ENCODE data around the gene CELF2.

CELF2 gene

DNA sequence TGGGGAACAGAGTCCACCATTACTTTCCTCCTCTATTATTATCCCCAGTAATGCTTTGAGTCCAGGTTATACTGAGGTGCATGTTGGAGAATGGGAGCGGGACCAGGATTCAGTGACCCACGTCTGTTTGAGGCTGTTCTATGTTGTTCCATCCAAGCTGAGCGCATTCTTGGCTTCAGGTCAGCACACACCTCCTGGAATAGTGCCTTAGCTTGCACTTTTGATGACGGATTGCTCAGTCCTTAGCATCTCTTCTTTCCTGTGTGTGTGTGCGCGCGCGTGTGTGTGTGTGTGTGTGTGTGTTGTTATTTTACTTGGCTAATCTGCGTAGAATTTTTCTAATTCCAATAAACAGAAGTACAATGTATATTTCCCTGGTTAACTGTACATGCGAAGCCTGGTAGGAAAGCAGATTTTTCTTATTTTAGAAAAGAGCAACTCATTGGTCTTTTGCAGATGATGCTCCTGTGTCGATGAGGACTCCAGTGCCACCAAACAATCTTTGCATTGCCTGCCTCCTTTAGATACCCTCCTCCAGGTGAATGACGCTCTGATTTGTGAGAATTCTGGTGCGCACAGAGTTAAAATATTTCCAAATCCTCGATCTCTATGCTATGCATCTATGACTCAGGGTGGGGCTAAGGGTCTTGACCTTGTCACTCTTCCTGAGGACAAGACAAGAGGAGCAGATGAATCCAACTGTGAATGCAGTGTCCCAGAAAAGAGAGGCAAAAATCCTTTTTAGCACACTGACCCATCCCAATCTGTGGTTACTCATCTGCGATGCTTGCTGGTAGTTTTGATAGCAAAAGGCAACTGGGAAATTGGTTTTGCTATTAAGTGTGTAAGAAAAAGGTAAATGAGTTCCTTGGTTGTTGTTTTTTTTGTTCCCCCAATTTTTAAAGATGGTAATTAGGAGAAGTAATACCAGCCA, 13.3 kb upstream of the CELF2 start:
- Histone ChIP-seq H3K9me3 (ENCODE audit: control insufficient read depth in 1 of 2, low read length in 2 of 2) (no peaks in the 10 kb centered on the region), H3K4me3 (ENCODE audit: low read depth in 1 of 2, low read length in 2 of 2) (peak overlapping the region in 1 of 2 donors; percentile 51), H3K4me1 (ENCODE audit: control insufficient read depth in 1 of 2, insufficient read depth in 2 of 2, low read length in 2 of 2) (peaks cover 0 to 10% of the 10 kb centered on the region in 2 donors), H3K27ac (ENCODE audit: low read length) (no peak overlapping the region), H3K27me3 (ENCODE audit: low read depth, low read length) (no peaks in the 10 kb centered on the region), H3K36me3 (ENCODE audit: control insufficient read depth in 1 of 2, insufficient read depth in 2 of 2, low read length in 2 of 2) (no peaks in the 10 kb centered on the region)

DNA sequence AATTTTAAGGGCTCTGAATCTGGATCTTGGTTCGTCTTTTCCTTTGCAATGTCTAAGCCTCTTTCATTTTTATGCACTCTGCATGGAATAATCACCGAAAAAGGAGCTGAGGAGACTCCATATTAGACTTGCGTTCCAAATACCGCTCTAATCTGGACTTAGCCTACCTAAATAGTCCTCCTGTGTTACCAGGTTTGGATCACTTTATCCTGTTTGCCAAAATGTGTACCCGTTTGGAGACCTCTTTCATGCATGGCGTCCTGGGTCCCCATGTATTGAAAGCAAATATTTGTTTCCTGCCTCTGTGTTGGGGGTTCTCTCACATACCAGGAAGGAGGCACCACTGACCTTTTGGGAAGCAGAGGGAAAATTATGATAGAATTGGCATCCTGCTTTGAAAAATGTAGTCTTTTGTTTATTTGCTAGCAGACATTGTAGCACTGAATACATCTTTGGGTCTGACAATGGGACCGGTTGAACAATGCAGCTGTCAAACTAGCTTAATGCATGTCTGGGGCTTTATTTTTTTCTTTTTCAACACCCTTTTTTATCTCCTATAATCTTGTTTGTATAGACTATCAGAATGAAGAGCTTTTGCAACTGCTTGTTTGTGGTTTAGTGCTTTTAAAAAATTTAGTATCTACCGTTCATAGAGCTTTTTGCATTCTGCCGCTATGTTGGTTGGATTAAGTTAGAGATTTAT, 11.8 kb upstream of the CELF2 start:
- Histone ChIP-seq H3K27ac (ENCODE audit: low read length) (peak overlapping the region; percentile 41), H3K36me3 (ENCODE audit: control insufficient read depth in 1 of 2, insufficient read depth in 2 of 2, low read length in 2 of 2) (no peaks in the 10 kb centered on the region), H3K27me3 (ENCODE audit: low read depth, low read length) (no peaks in the 10 kb centered on the region), H3K4me1 (ENCODE audit: control insufficient read depth in 1 of 2, insufficient read depth in 2 of 2, low read length in 2 of 2) (peaks cover 0 to 10% of the 10 kb centered on the region in 2 donors), H3K4me3 (ENCODE audit: low read depth in 1 of 2, low read length in 2 of 2) (peak overlapping the region; percentile 38 to 51), H3K9me3 (ENCODE audit: control insufficient read depth in 1 of 2, low read length in 2 of 2) (no peaks in the 10 kb centered on the region)

- Histone ChIP-seq H3K9me3 (ENCODE audit: control insufficient read depth in 1 of 2, low read length in 2 of 2) (no peaks in the 10 kb centered on the region), H3K36me3 (ENCODE audit: control insufficient read depth in 1 of 2, insufficient read depth in 2 of 2, low read length in 2 of 2) (no peaks in the 10 kb centered on the region), H3K27ac (ENCODE audit: low read length) (no peak overlapping the region), H3K27me3 (ENCODE audit: low read depth, low read length) (no peaks in the 10 kb centered on the region), H3K4me3 (ENCODE audit: low read depth in 1 of 2, low read length in 2 of 2) (no peak overlapping the region), H3K4me1 (ENCODE audit: control insufficient read depth in 1 of 2, insufficient read depth in 2 of 2, low read length in 2 of 2) (peaks cover 0 to 10% of the 10 kb centered on the region in 2 donors)
Measured at GRCh38 chr10:11006428-11006825, 11.2 kb upstream of the CELF2 start.

GRCh38 chr10:11007476-11008020, 10.1 kb upstream of the CELF2 start:
- no peak overlapping the region for H3K27ac ChIP-seq (ENCODE audit: low read length)
- H3K4me1 ChIP-seq (ENCODE audit: control insufficient read depth in 1 of 2, insufficient read depth in 2 of 2, low read length in 2 of 2) = peaks cover 0 to 10% of the 10 kb centered on the region in 2 donors
- H3K4me3 ChIP-seq (ENCODE audit: low read depth in 1 of 2, low read length in 2 of 2) = no peak overlapping the region
- H3K27me3 ChIP-seq (ENCODE audit: low read depth, low read length) = no peaks in the 10 kb centered on the region
- H3K36me3 ChIP-seq (ENCODE audit: control insufficient read depth in 1 of 2, insufficient read depth in 2 of 2, low read length in 2 of 2) = no peaks in the 10 kb centered on the region
- H3K9me3 ChIP-seq (ENCODE audit: control insufficient read depth in 1 of 2, low read length in 2 of 2) = no peaks in the 10 kb centered on the region

DNA sequence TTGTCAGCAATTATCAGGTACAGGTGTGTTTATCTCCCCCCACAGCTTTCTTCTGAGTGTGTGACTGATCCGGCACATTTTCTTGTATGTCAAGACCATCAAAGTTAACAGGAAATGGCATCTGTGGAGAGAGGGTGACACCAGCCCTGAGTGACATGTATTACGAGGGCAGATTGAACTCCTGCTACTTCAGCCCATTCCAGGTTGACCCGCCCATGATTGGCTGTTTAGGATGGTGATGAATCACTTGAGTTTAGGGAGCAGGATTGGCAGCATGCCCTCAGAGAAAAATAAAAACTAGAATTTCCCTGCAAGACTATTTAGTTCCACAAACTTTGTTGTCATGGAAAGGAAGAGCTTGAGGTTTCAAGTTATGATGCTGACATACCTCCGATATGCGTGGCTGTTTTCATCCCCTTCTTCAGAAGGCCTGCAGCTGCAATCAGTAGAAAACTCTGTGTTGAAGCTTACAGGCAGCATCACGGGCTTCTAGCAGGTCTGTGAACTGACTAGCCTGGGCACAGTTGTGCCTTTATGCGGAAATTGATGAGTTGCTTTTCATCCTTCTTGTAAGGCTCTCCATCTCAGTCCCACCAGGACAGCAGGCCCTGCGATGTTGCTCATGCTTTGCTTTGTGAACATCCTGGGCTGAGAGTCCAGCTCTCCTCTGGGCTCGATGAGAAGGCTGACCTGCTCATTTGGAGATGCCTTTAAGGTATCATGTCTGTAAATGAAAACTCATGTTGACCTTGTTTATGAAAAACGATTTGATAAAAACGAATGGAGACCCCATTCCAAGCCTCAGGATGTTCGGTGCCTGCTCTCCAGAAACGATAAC, 8.0 kb upstream of the CELF2 start:
- Histone ChIP-seq H3K4me1 (ENCODE audit: control insufficient read depth in 1 of 2, insufficient read depth in 2 of 2, low read length in 2 of 2) (peaks cover 0 to 2% of the 10 kb centered on the region in 2 donors), H3K27me3 (ENCODE audit: low read depth, low read length) (no peaks in the 10 kb centered on the region), H3K9me3 (ENCODE audit: control insufficient read depth in 1 of 2, low read length in 2 of 2) (no peaks in the 10 kb centered on the region), H3K36me3 (ENCODE audit: control insufficient read depth in 1 of 2, insufficient read depth in 2 of 2, low read length in 2 of 2) (no peaks in the 10 kb centered on the region), H3K27ac (ENCODE audit: low read length) (no peak overlapping the region), H3K4me3 (ENCODE audit: low read depth in 1 of 2, low read length in 2 of 2) (no peak overlapping the region)

DNA sequence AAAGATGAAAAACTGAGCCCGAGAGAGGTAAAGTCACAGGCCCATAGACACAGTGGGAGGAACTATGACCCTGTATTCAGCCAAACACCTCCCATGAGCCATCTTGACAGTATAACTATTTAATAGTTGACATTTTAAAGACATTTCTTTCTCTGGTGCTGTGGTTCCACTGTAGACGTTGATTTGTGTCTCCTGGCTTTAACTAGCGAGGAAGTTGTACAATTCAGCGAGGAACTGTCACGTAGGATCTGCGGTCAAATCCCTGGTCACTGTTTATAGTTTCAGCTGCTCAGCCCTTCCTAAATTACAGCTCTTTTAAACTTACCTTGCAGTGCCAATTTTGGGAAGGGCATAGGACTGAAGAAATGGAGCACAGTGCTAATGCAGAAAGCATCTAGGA, 7.1 kb upstream of the CELF2 start:
- no peaks in the 10 kb centered on the region for H3K27me3 ChIP-seq (ENCODE audit: low read depth, low read length)
- no peaks in the 10 kb centered on the region for H3K36me3 ChIP-seq (ENCODE audit: control insufficient read depth in 1 of 2, insufficient read depth in 2 of 2, low read length in 2 of 2)
- H3K4me1 ChIP-seq (ENCODE audit: control insufficient read depth in 1 of 2, insufficient read depth in 2 of 2, low read length in 2 of 2) = no peaks in the 10 kb centered on the region
- no peak overlapping the region for H3K27ac ChIP-seq (ENCODE audit: low read length)
- no peak overlapping the region for H3K4me3 ChIP-seq (ENCODE audit: low read depth in 1 of 2, low read length in 2 of 2)
- H3K9me3 ChIP-seq (ENCODE audit: control insufficient read depth in 1 of 2, low read length in 2 of 2) = no peaks in the 10 kb centered on the region

GRCh38 chr10:11011436-11011835, 6.2 kb upstream of the CELF2 start:
- H3K36me3 ChIP-seq (ENCODE audit: control insufficient read depth in 1 of 2, insufficient read depth in 2 of 2, low read length in 2 of 2) = no peaks in the 10 kb centered on the region
- no peaks in the 10 kb centered on the region for H3K27me3 ChIP-seq (ENCODE audit: low read depth, low read length)
- no peaks in the 10 kb centered on the region for H3K4me1 ChIP-seq (ENCODE audit: control insufficient read depth in 1 of 2, insufficient read depth in 2 of 2, low read length in 2 of 2)
- H3K9me3 ChIP-seq (ENCODE audit: control insufficient read depth in 1 of 2, low read length in 2 of 2) = no peaks in the 10 kb centered on the region
- no peak overlapping the region for H3K27ac ChIP-seq (ENCODE audit: low read length)
- H3K4me3 ChIP-seq (ENCODE audit: low read depth in 1 of 2, low read length in 2 of 2) = no peak overlapping the region

- peak overlapping the region; percentile 65 for H3K27ac ChIP-seq (ENCODE audit: low read length)
- no peaks in the 10 kb centered on the region for H3K9me3 ChIP-seq (ENCODE audit: control insufficient read depth in 1 of 2, low read length in 2 of 2)
- H3K4me1 ChIP-seq (ENCODE audit: control insufficient read depth in 1 of 2, insufficient read depth in 2 of 2, low read length in 2 of 2) = peaks cover 0 to 3% of the 10 kb centered on the region in 2 donors
- no peaks in the 10 kb centered on the region for H3K27me3 ChIP-seq (ENCODE audit: low read depth, low read length)
- no peak overlapping the region for H3K4me3 ChIP-seq (ENCODE audit: low read depth in 1 of 2, low read length in 2 of 2)
- no peaks in the 10 kb centered on the region for H3K36me3 ChIP-seq (ENCODE audit: control insufficient read depth in 1 of 2, insufficient read depth in 2 of 2, low read length in 2 of 2)
Measured at GRCh38 chr10:11011984-11012383, 5.7 kb upstream of the CELF2 start.

DNA sequence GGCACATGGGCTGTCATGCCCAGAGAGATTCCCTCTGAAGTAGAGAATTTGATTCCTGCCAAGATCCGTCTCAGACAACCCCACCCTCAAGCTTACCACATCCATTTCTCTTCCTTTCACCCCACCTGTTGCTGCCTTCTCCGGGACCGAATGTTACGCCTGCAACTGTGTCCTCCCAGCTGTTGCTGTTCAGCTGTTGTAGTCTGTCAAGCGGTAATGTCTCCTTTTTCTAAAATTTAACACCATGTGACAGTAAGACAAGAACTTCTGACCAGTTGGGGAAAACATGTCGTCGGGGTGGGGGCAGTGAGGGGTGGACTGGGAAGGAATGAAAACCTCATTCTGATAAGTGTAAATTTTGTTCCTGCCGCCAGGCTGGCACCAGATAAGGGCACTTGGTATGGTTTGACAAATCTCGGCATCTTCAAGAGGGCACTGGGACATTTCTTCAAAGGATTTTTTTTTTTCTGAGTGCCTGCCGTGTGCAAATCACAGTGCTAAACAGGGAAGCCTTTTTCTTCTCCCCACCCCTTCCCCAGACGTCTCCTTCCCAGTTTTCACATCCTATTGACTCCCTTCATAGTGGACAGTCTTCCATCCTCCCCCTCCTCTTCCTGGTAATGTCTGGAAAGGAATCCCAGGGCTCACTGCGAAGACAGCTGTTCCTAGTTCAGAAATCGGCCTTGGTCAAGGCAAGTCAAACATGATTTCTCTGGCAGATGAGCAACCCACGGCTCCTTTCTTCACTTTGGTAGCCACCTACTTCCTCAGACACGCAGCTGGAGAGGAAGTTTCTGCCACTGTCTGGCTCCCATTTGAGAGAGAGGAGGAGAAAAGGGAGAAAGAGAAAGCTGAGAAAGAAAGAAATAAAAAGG, 5.0 kb upstream of the CELF2 start:
- Histone ChIP-seq H3K4me1 (ENCODE audit: control insufficient read depth in 1 of 2, insufficient read depth in 2 of 2, low read length in 2 of 2) (peaks cover 0 to 8% of the 10 kb centered on the region in 2 donors), H3K9me3 (ENCODE audit: control insufficient read depth in 1 of 2, low read length in 2 of 2) (no peaks in the 10 kb centered on the region), H3K27ac (ENCODE audit: low read length) (peak overlapping the region; percentile 65), H3K27me3 (ENCODE audit: low read depth, low read length) (no peaks in the 10 kb centered on the region), H3K36me3 (ENCODE audit: control insufficient read depth in 1 of 2, insufficient read depth in 2 of 2, low read length in 2 of 2) (no peaks in the 10 kb centered on the region), H3K4me3 (ENCODE audit: low read depth in 1 of 2, low read length in 2 of 2) (no peak overlapping the region)

- no peak overlapping the region for H3K4me3 ChIP-seq (ENCODE audit: low read depth in 1 of 2, low read length in 2 of 2)
- no peaks in the 10 kb centered on the region for H3K27me3 ChIP-seq (ENCODE audit: low read depth, low read length)
- peaks cover 0 to 8% of the 10 kb centered on the region in 2 donors for H3K4me1 ChIP-seq (ENCODE audit: control insufficient read depth in 1 of 2, insufficient read depth in 2 of 2, low read length in 2 of 2)
- no peak overlapping the region for H3K27ac ChIP-seq (ENCODE audit: low read length)
- no peaks in the 10 kb centered on the region for H3K36me3 ChIP-seq (ENCODE audit: control insufficient read depth in 1 of 2, insufficient read depth in 2 of 2, low read length in 2 of 2)
- H3K9me3 ChIP-seq (ENCODE audit: control insufficient read depth in 1 of 2, low read length in 2 of 2) = no peaks in the 10 kb centered on the region
Measured at GRCh38 chr10:11013836-11014235, 3.8 kb upstream of the CELF2 start.
